NB4 (cell line): ENCODE measurements around the gene PDE6C.

Source experiments
- CTCF ChIP-seq: IDR thresholded peaks from one replicate; pipeline ENCODE4 v1.5.1; 2012; ENCODE audit warnings: low read depth, low read length
- POLR2A ChIP-seq: IDR thresholded peaks from 2 replicates; pipeline ENCODE4 v1.6.1; 2011; ENCODE audit warnings: mild to moderate bottlenecking; ENCODE audit not compliant: insufficient read length; ENCODE audit errors: extremely low read depth

GRCh38 chr10:93656155-93656554 is 43.8 kb downstream of the PDE6C start:
- no peak for TF ChIP-seq CTCF
- no peak for TF ChIP-seq POLR2A
